ENCODE results near the gene SPDYA. TPM values are rescaled to one million over a fixed set of nuclear protein-coding genes. Genes with fewer than 3 reads are reported as not detected.

Gene SPDYA
- total and polyA plus RNA-seq, 2 donors from 2014 or later, result 1.6 TPM; not detected in 1

DNA sequence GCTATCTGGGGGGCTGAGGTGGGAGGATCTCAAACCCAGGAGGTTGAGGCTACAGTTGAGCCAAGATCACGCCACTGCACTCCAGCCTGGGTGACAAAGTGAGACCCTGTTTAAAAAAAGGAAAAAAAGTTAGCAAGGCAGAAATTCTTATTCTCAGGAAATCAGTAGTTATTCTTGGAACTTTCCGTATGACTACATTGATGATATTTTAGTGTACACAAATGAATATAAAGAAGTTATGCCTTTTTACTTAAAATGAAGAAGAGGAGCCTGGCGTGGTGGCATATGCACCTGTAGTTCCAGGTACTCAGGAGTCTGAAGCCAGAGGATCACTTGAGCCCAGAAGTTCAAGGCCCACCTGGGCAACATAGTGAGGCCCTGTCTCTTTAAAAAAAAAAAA, 7.4 kb downstream of the SPDYA start:
- no peaks in the 10 kb centered on the region for H3K4me1 ChIP-seq (ENCODE audit: control insufficient read depth in 2 of 3, insufficient read depth in 2 of 3, low read depth in 1 of 3, low read length in 3 of 3)
- no peaks in the 10 kb centered on the region for H3K36me3 ChIP-seq (ENCODE audit: control insufficient read depth in 2 of 3, insufficient read depth in 3 of 3, low read length in 3 of 3)
- H3K9me3 ChIP-seq (ENCODE audit: control insufficient read depth in 2 of 3, insufficient read depth in 1 of 3, low read length in 3 of 3), result no peaks in the 10 kb centered on the region
- DNase-seq (no peak), FAIRE-seq (no peak)
- H3K4me3 ChIP-seq (ENCODE audit: low read length in 3 of 3), result no peak overlapping the region
- H3K27me3 ChIP-seq (ENCODE audit: control insufficient read depth, insufficient read depth, low read length), result no peaks in the 10 kb centered on the region
- TF ChIP-seq, protein P1, sequence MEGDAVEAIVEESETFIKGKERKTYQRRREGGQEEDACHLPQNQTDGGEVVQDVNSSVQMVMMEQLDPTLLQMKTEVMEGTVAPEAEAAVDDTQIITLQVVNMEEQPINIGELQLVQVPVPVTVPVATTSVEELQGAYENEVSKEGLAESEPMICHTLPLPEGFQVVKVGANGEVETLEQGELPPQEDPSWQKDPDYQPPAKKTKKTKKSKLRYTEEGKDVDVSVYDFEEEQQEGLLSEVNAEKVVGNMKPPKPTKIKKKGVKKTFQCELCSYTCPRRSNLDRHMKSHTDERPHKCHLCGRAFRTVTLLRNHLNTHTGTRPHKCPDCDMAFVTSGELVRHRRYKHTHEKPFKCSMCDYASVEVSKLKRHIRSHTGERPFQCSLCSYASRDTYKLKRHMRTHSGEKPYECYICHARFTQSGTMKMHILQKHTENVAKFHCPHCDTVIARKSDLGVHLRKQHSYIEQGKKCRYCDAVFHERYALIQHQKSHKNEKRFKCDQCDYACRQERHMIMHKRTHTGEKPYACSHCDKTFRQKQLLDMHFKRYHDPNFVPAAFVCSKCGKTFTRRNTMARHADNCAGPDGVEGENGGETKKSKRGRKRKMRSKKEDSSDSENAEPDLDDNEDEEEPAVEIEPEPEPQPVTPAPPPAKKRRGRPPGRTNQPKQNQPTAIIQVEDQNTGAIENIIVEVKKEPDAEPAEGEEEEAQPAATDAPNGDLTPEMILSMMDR (IDR thresholded peaks at IDR 0.05; ENCODE audit: borderline replicate concordance, extremely low read depth, insufficient read depth), result no peak
- intact Hi-C loops (cut with DNase I), result no loop called here
- H3K27ac ChIP-seq (ENCODE audit: low read depth in 2 of 2, low read length in 2 of 2), result no peak overlapping the region
- H3K9ac ChIP-seq (ENCODE audit: low read length in 3 of 3), result no peak overlapping the region

DNA sequence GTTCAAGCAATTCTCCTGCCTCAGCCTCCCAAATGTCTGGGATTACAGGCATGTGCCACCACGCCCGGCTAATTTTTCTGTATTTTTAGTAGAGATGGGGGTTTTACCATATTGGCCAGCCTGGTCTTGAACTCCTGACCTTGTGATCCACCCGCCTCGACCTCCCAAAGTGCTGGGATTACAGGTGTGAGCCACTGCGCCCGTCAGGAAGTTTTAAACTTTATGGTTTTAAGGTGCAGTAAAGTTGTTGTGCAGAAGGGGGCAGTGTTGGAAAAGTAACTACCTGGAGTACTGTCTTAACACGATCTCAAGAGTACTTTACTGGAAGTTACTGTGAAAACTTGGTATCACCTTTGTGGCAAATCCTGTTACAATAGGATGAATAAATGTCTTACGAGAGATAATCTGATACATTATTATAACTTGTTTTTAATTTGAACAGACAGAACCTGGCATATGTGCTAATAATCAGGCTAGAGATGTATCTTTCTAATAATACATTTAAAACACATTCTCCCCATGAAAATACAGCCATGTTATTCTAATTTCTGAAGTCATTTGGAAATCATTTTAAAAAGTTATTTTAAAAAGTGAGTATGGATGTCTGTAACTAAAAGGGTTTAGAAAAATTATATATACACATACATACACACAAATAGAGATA, 10.8 kb downstream of the SPDYA start:
- intact Hi-C loops (cut with DNase I), result no loop called here
- TF ChIP-seq, protein P1 (IDR thresholded peaks at IDR 0.05; ENCODE audit: borderline replicate concordance, extremely low read depth, insufficient read depth), result peak; percentile 63
- H3K36me3 ChIP-seq (ENCODE audit: control insufficient read depth in 2 of 3, insufficient read depth in 3 of 3, low read length in 3 of 3), result no peaks in the 10 kb centered on the region
- no peak overlapping the region for H3K4me3 ChIP-seq (ENCODE audit: low read length in 3 of 3)
- no peaks in the 10 kb centered on the region for H3K9me3 ChIP-seq (ENCODE audit: control insufficient read depth in 2 of 3, insufficient read depth in 1 of 3, low read length in 3 of 3)
- no peaks in the 10 kb centered on the region for H3K27me3 ChIP-seq (ENCODE audit: control insufficient read depth, insufficient read depth, low read length)
- H3K9ac ChIP-seq (ENCODE audit: low read length in 3 of 3), result no peak overlapping the region
- FAIRE-seq (peak; percentile 45), DNase-seq (peak in 3 of 5 donors; percentile 64 to 73 (median 68))
- no peak overlapping the region for H3K27ac ChIP-seq (ENCODE audit: low read depth in 2 of 2, low read length in 2 of 2)
- H3K4me1 ChIP-seq (ENCODE audit: control insufficient read depth in 2 of 3, insufficient read depth in 2 of 3, low read depth in 1 of 3, low read length in 3 of 3), result no peaks in the 10 kb centered on the region

DNA sequence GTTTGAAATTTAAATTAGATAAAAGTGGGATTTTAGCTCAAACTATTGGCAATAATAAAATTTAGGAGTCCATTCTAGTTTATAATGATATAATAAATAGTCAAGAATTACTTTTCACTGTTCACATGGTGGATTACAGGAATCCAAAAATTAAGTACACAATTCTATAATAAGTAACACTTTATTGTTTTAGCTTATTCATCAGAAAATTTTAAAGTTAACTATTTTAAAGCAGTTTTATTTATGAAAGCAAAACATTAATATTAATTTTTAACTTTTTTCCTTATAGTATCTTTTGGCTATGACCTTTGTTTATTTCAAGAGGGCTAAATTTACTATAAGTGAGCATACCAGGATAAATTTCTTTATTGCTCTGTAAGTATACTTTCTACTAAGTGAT, 11.4 kb downstream of the SPDYA start:
- FAIRE-seq, result peak; percentile 3

More for the DNA sequence above, 11.4 kb downstream of the SPDYA start:
- TF ChIP-seq, protein P1 (IDR thresholded peaks at IDR 0.05; ENCODE audit: borderline replicate concordance, extremely low read depth, insufficient read depth), result no peak
- Histone ChIP-seq H3K27me3 (ENCODE audit: control insufficient read depth, insufficient read depth, low read length) (no peaks in the 10 kb centered on the region), H3K9ac (ENCODE audit: low read length in 3 of 3) (no peak overlapping the region), H3K4me1 (ENCODE audit: control insufficient read depth in 2 of 3, insufficient read depth in 2 of 3, low read depth in 1 of 3, low read length in 3 of 3) (no peaks in the 10 kb centered on the region), H3K36me3 (ENCODE audit: control insufficient read depth in 2 of 3, insufficient read depth in 3 of 3, low read length in 3 of 3) (no peaks in the 10 kb centered on the region), H3K9me3 (ENCODE audit: control insufficient read depth in 2 of 3, insufficient read depth in 1 of 3, low read length in 3 of 3) (no peaks in the 10 kb centered on the region), H3K4me3 (ENCODE audit: low read length in 3 of 3) (no peak overlapping the region), H3K27ac (ENCODE audit: low read depth in 2 of 2, low read length in 2 of 2) (no peak overlapping the region)
- no peak for DNase-seq
- intact Hi-C loops (cut with DNase I), result no loop called here
